HepG2 (cell line): ENCODE measurements around the gene ASIC3. TPM values are rescaled to one million over a fixed set of nuclear protein-coding genes. Genes with fewer than 3 reads are reported as not detected.

Experiments
- AKAP8 ChIP-seq: sonication (generic); formaldehyde crosslinking; IDR thresholded peaks from 2 replicates; pipeline ENCODE4 v1.5.1; 2020; ENCODE audit warnings: mild to moderate bottlenecking, missing genetic modification reagents
- ASH2L ChIP-seq: fragments of 300-600, 200-600 bp; sonication (generic); IDR thresholded peaks from 2 replicates; pipeline ENCODE4 v1.7.0; 2017; ENCODE audit warnings: low read depth, mild to moderate bottlenecking, moderate library complexity, mixed read lengths, low read length; ENCODE audit not compliant: insufficient read length
- CEBPG ChIP-seq: IDR thresholded peaks from 2 replicates; pipeline ENCODE4 v1.6.1; 2016
- EED ChIP-seq: sonication (generic); formaldehyde crosslinking; IDR thresholded peaks from 2 replicates; pipeline ENCODE4 v1.5.0; 2020; ENCODE audit warnings: mild to moderate bottlenecking, missing genetic modification reagents
- FOXJ3 ChIP-seq: sonication (generic); formaldehyde crosslinking; IDR thresholded peaks from 2 replicates; pipeline ENCODE4 v1.4.0; 2020; ENCODE audit warnings: missing genetic modification reagents, mild to moderate bottlenecking, borderline replicate concordance
- HHEX ChIP-seq: IDR thresholded peaks from 2 replicates; pipeline ENCODE4 v1.6.1; 2016; ENCODE audit warnings: control low read depth
- HMG20B ChIP-seq: conservative IDR thresholded peaks from 2 replicates; pipeline ENCODE4 v1.6.1; 2016; ENCODE audit warnings: missing genetic modification reagents, missing compliant biosample characterization
- HOXA3 ChIP-seq: sonication (generic); formaldehyde crosslinking; IDR thresholded peaks from 2 replicates; pipeline ENCODE4 v1.5.0; 2020; ENCODE audit warnings: missing genetic modification reagents
- IKZF5 ChIP-seq: IDR thresholded peaks from 2 replicates; pipeline ENCODE4 v1.6.1; 2018; ENCODE audit warnings: missing genetic modification reagents, mild to moderate bottlenecking, missing compliant biosample characterization
- MEIS2 ChIP-seq: sonication (generic); formaldehyde crosslinking; IDR thresholded peaks from 2 replicates; pipeline ENCODE4 v1.9.0; 2021; ENCODE audit warnings: mild to moderate bottlenecking, missing genetic modification reagents
- RORA ChIP-seq: sonication (generic); formaldehyde crosslinking; IDR thresholded peaks from 2 replicates; pipeline ENCODE4 v1.5.0; 2020; ENCODE audit warnings: mild to moderate bottlenecking, missing genetic modification reagents, moderate library complexity
- TFDP2 ChIP-seq: sonication (generic); formaldehyde crosslinking; IDR thresholded peaks from 2 replicates; pipeline ENCODE4 v1.4.0; 2020; ENCODE audit warnings: missing genetic modification reagents
- TSC22D2 ChIP-seq: sonication (generic); formaldehyde crosslinking; IDR thresholded peaks from 2 replicates; pipeline ENCODE4 v1.5.1; 2020; ENCODE audit warnings: missing genetic modification reagents, mild to moderate bottlenecking, borderline replicate concordance
- ZBTB34 ChIP-seq: sonication (generic); formaldehyde crosslinking; IDR thresholded peaks from 2 replicates; pipeline ENCODE4 v1.8.0; 2022; ENCODE audit warnings: mild to moderate bottlenecking, missing genetic modification reagents
- ZFP90 ChIP-seq: sonication (generic); formaldehyde crosslinking; IDR thresholded peaks from 2 replicates; pipeline ENCODE4 v1.8.0; 2022; ENCODE audit warnings: missing genetic modification reagents, mild to moderate bottlenecking, inconsistent platforms, borderline replicate concordance
- ZHX1 ChIP-seq: sonication (generic); formaldehyde crosslinking; IDR thresholded peaks from 2 replicates; pipeline ENCODE4 v1.8.1; 2022; ENCODE audit warnings: low read depth, mild to moderate bottlenecking, missing genetic modification reagents
- ZNF20 ChIP-seq: sonication (generic); formaldehyde crosslinking; IDR thresholded peaks from 2 replicates; pipeline ENCODE4 v1.4.0; 2020; ENCODE audit warnings: mild to moderate bottlenecking, moderate library complexity, missing genetic modification reagents
- ZNF263 ChIP-seq: sonication (generic); formaldehyde crosslinking; IDR thresholded peaks from 2 replicates; pipeline ENCODE4 v1.4.0; 2020; ENCODE audit warnings: missing genetic modification reagents
- ZNF335 ChIP-seq: sonication (generic); formaldehyde crosslinking; IDR thresholded peaks from 2 replicates; pipeline ENCODE4 v1.4.0; 2020; ENCODE audit warnings: missing genetic modification reagents
- ZNF639 ChIP-seq: conservative IDR thresholded peaks from 2 replicates; pipeline ENCODE4 v1.6.1; 2018; ENCODE audit warnings: missing genetic modification reagents
- ZNF878 ChIP-seq: sonication (generic); formaldehyde crosslinking; IDR thresholded peaks from 2 replicates; pipeline ENCODE4 v1.8.1; 2023; ENCODE audit warnings: mild to moderate bottlenecking, missing genetic modification reagents, moderate library complexity
- polyA plus RNA-seq, 8 experiments: library from polyadenylated mRNA; depleted of rRNA in 3 of 8; stranded (reverse) in 7 of 8; unstranded in 1 of 8; fragments of >200 nt; fragmentation: Illumina TruSeq in 4 of 8; extraction: Trizol in 4 of 8; gene quantifications; 2 replicates each; pipeline versions ENCODE4 v1.2.1 to v1.2.3, GENCODE V29; 2011 to 2016; ENCODE audit warnings: low read depth in 4 of 8, missing spikeins in 1 of 8, mixed read lengths in 1 of 8; ENCODE audit not compliant: insufficient read depth in 1 of 8
- total RNA-seq, 5 experiments: library from RNA; depleted of rRNA; stranded (reverse); fragments of >200 nt; fragmentation: Illumina TruSeq; extraction: Trizol; gene quantifications; 2 replicates each; pipeline ENCODE4 v1.2.3, GENCODE V29; 2016; ENCODE audit warnings: low read depth in 1 of 5

The ASIC3 gene
- total and polyA plus RNA-seq, 2 of the 13 experiments (the other 11 are each of a cell fraction or from before 2014, with no cell fraction given) = 0.51 TPM; not detected in 1

- TF ChIP-seq ZBTB34 (CRISPR knock-in tag) (no peak), HHEX (no peak), ZNF20 (CRISPR knock-in tag) (no peak), ZNF335 (no peak), CEBPG (CRISPR knock-in tag) (no peak), ZFP90 (CRISPR knock-in tag) (no peak), EED (CRISPR knock-in tag) (no peak), ZNF639 (no peak), FOXJ3 (CRISPR knock-in tag) (no peak), RORA (CRISPR knock-in tag) (no peak), TSC22D2 (CRISPR knock-in tag) (no peak), ZHX1 (no peak), HOXA3 (CRISPR knock-in tag) (no peak), TFDP2 (CRISPR knock-in tag) (0 out of 2 replicates have a peak, but pooled peaks have one; percentile 7), MEIS2 (CRISPR knock-in tag) (no peak), ZNF263 (no peak), ASH2L (no peak), AKAP8 (no peak), ZNF878 (CRISPR knock-in tag) (no peak), IKZF5 (CRISPR knock-in tag) (no peak), HMG20B (CRISPR knock-in tag) (no peak)
Observed at GRCh38 chr7:151081170-151082101, 33.1 kb downstream of the ASIC3 start (continued).
